OCI-LY1 (cell line): ENCODE results near the gene ALLC.

Experiments used
- H2AFZ ChIP-seq: fragments of 200-600 bp; sonication (generic), shearing (Covaris generic); 2 replicates; pipeline ENCODE4 v1.6.0; 2014; ENCODE audit warnings: antibody characterized with exemption, mild to moderate bottlenecking, low read length
- H3F3A ChIP-seq: fragments of 200-600 bp; sonication (generic), shearing (Covaris generic); 2 replicates; pipeline ENCODE4 v1.6.0; 2014; ENCODE audit warnings: mild to moderate bottlenecking, antibody characterized with exemption, low read length, moderate library complexity; ENCODE audit not compliant: insufficient read depth
- H3K27ac ChIP-seq: fragments of 200-600 bp; sonication (generic); 2 replicates; pipeline ENCODE4 v1.5.1; 2014; ENCODE audit warnings: low read length, mixed run types, mild to moderate bottlenecking, low read depth; ENCODE audit not compliant: poor library complexity, severe bottlenecking
- H3K27me3 ChIP-seq: fragments of 200-600 bp; sonication (generic); 2 replicates; pipeline ENCODE4 v1.6.0; 2014; ENCODE audit warnings: antibody characterized with exemption, mild to moderate bottlenecking, low read length, moderate library complexity; ENCODE audit not compliant: insufficient read depth
- H3K36me3 ChIP-seq: fragments of 200-600 bp; sonication (generic); 2 replicates; pipeline ENCODE4 v1.6.1; 2014; ENCODE audit warnings: mild to moderate bottlenecking, antibody characterized with exemption, low read length, moderate library complexity, mixed read lengths; ENCODE audit not compliant: insufficient read depth
- H3K4me1 ChIP-seq: fragments of 200-600 bp; sonication (generic); 2 replicates; pipeline ENCODE4 v1.5.1; 2014; ENCODE audit warnings: mild to moderate bottlenecking, low read length, moderate library complexity; ENCODE audit not compliant: insufficient read depth, severe bottlenecking
- H3K4me2 ChIP-seq: fragments of 200-600 bp; sonication (generic), shearing (Covaris generic); 2 replicates; pipeline ENCODE4 v1.6.1; 2014; ENCODE audit warnings: low read length
- H3K4me3 ChIP-seq: fragments of 200-600 bp; sonication (generic); 2 replicates; pipeline ENCODE4 v1.5.1; 2014; ENCODE audit warnings: low read length, low read depth, mild to moderate bottlenecking, mixed read lengths; ENCODE audit not compliant: poor library complexity, severe bottlenecking
- H3K79me2 ChIP-seq: fragments of 200-600 bp; shearing (Covaris generic); 2 replicates; pipeline ENCODE4 v1.6.1; 2016; ENCODE audit warnings: mixed run types, low read length, mixed read lengths; ENCODE audit not compliant: insufficient read depth
- H3K9ac ChIP-seq: fragments of 200-600 bp; sonication (generic), shearing (Covaris generic); 2 replicates; pipeline ENCODE4 v1.6.1; 2014; ENCODE audit warnings: mild to moderate bottlenecking, low read length, mixed read lengths
- H3K9me2 ChIP-seq: fragments of 200-600 bp; sonication (generic), shearing (Covaris generic); 2 replicates; pipeline ENCODE4 v1.6.1; 2014; ENCODE audit warnings: low read depth, mild to moderate bottlenecking, low read length, mixed read lengths
- H3K9me3 ChIP-seq: fragments of 200-600 bp; shearing (Covaris generic); 2 replicates; pipeline ENCODE4 v1.6.1; 2014; ENCODE audit warnings: low read length, mixed read lengths
- H4K20me1 ChIP-seq: fragments of 200-600 bp; sonication (generic), shearing (Covaris generic); 2 replicates; pipeline ENCODE4 v1.6.0; 2016; ENCODE audit warnings: mild to moderate bottlenecking, low read length; ENCODE audit not compliant: insufficient read depth
- CTCF ChIP-seq: fragments of 200-600 bp; sonication (generic), shearing (Covaris generic); IDR thresholded peaks from 2 replicates; pipeline ENCODE4 v1.5.1; 2017; ENCODE audit warnings: mild to moderate bottlenecking, antibody characterized with exemption, low read length, moderate library complexity, mixed read lengths
- EZH2 ChIP-seq: fragments of 200-600 bp; sonication (generic), shearing (Covaris generic); IDR thresholded peaks from 2 replicates; pipeline ENCODE4 v1.8.0; 2017; ENCODE audit warnings: borderline replicate concordance, mixed run types, mild to moderate bottlenecking, antibody characterized with exemption, low read length, moderate library complexity, mixed read lengths

The ALLC gene

DNA sequence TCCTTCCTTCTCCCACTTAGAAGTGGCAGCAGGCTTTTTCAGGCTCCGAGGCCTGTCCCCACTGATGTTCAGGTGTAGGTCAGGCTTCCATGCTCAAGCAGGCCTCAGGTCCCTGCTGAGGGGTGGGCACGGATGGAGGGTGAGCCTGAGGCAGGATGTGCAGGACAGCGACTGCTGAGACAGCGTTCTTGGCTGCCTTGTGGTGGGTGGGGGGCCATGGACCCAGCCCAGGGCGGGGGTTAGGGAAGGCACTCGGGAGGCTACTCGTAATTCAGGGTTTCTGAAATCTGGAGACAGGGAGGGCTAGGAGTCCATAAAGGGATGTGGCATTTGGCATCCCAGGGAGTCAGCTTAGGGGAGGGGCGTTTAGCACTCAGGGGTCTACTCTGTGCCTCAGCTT, 32.8 kb upstream of the ALLC start:
- TF ChIP-seq CTCF (no peak), EZH2 (no peak)

GRCh38 chr2:3626118-3626811, 31.7 kb upstream of the ALLC start:
- H3K4me2 ChIP-seq: no peak overlapping the region
- no peaks in the 10 kb centered on the region for H4K20me1 ChIP-seq
- no peaks in the 10 kb centered on the region for H3K27me3 ChIP-seq
- H3K27ac ChIP-seq: no peak overlapping the region
- H3K36me3 ChIP-seq: no peaks in the 10 kb centered on the region; the same call in 1 of the 2 replicates
- H3K9ac ChIP-seq: no peak overlapping the region
- H3F3A ChIP-seq: no peaks in the 10 kb centered on the region
- H3K9me2 ChIP-seq: no peaks in the 10 kb centered on the region
- H3K4me1 ChIP-seq: no peaks in the 10 kb centered on the region
- no peak overlapping the region for H2AFZ ChIP-seq
- H3K9me3 ChIP-seq: no peaks in the 10 kb centered on the region
- TF ChIP-seq EZH2 (no peak), CTCF (no peak)
- no peak overlapping the region for H3K4me3 ChIP-seq
- H3K79me2 ChIP-seq: no peaks in the 10 kb centered on the region

More for the DNA sequence above, 32.8 kb upstream of the ALLC start:
- Histone ChIP-seq H2AFZ (no peak overlapping the region), H3K27ac (no peak overlapping the region), H4K20me1 (no peaks in the 10 kb centered on the region), H3K9ac (no peak overlapping the region), H3K9me2 (no peaks in the 10 kb centered on the region), H3K27me3 (no peaks in the 10 kb centered on the region), H3K4me1 (no peaks in the 10 kb centered on the region), H3K9me3 (0 out of 2 replicates have a peak, but pooled peaks cover 2% of the 10 kb centered on the region), H3K79me2 (no peaks in the 10 kb centered on the region), H3F3A (no peaks in the 10 kb centered on the region), H3K36me3 (no peaks in the 10 kb centered on the region; the same call in 1 of the 2 replicates), H3K4me3 (no peak overlapping the region), H3K4me2 (no peak overlapping the region)

- no peaks in the 10 kb centered on the region for H3K9me2 ChIP-seq
- no peaks in the 10 kb centered on the region for H4K20me1 ChIP-seq
- H3K9me3 ChIP-seq: no peaks in the 10 kb centered on the region
- no peaks in the 10 kb centered on the region for H3K27me3 ChIP-seq
- no peak for TF ChIP-seq CTCF
- TF ChIP-seq EZH2: no peak
- no peaks in the 10 kb centered on the region for H3K4me1 ChIP-seq
- no peaks in the 10 kb centered on the region; the same call in 1 of the 2 replicates for H3K36me3 ChIP-seq
- no peaks in the 10 kb centered on the region for H3F3A ChIP-seq
- no peak overlapping the region for H3K9ac ChIP-seq
- H3K4me3 ChIP-seq: no peak overlapping the region
- H2AFZ ChIP-seq: no peak overlapping the region
- no peak overlapping the region for H3K4me2 ChIP-seq
- no peak overlapping the region for H3K27ac ChIP-seq
- H3K79me2 ChIP-seq: no peaks in the 10 kb centered on the region
Observed at GRCh38 chr2:3626812-3627499, 31.0 kb upstream of the ALLC start.
